ENCODE data around the gene SYNGAP1.
"Not testable (repeated sequence)": the region's sequence is repeated elsewhere in the genome, so short reads cannot be mapped to it uniquely, and the experiment has no call there.

SYNGAP1 gene

GRCh38 chr6:33419580-33420490, at the start of gene SYNGAP1:
TSS of gene SYNGAP1 (plus strand) at chr6:33420065. CDS start at chr6:33420265, 200 bp downstream.
- peak; percentile 11 for DNase-seq

- DNase-seq: not testable (repeated sequence)
Measured at GRCh38 chr6:33371901-33372300, 48.0 kb upstream of the SYNGAP1 start.

- no peak for DNase-seq
Measured at GRCh38 chr6:33372526-33373123, 47.2 kb upstream of the SYNGAP1 start.

- DNase-seq: no peak
Measured at GRCh38 chr6:33373960-33374910, 45.6 kb upstream of the SYNGAP1 start.

- no peak for DNase-seq
Measured at GRCh38 chr6:33375143-33375671, 44.7 kb upstream of the SYNGAP1 start.

- DNase-seq: no peak
Measured at GRCh38 chr6:33377171-33377570, 42.7 kb upstream of the SYNGAP1 start.

GRCh38 chr6:33379184-33379583, 40.7 kb upstream of the SYNGAP1 start:
- DNase-seq: not testable (repeated sequence)

- no peak for DNase-seq
Measured at GRCh38 chr6:33380272-33380981, 39.4 kb upstream of the SYNGAP1 start.

- DNase-seq: no peak
Measured at GRCh38 chr6:33383427-33384185, 36.3 kb upstream of the SYNGAP1 start.

GRCh38 chr6:33384581-33385020, 35.3 kb upstream of the SYNGAP1 start:
- DNase-seq: no peak

GRCh38 chr6:33390173-33390572, 29.7 kb upstream of the SYNGAP1 start:
- DNase-seq: no peak

- DNase-seq: no peak
Measured at GRCh38 chr6:33390767-33391277, 29.0 kb upstream of the SYNGAP1 start.

GRCh38 chr6:33391278-33391921, 28.5 kb upstream of the SYNGAP1 start, which contains the start of gene KIFC1:
TSS of gene KIFC1 (plus strand) at chr6:33391823. CDS start at chr6:33391986, 163 bp downstream.
- peak; percentile 100 for DNase-seq

GRCh38 chr6:33391922-33392594, 27.8 kb upstream of the SYNGAP1 start:
- DNase-seq: no peak

- DNase-seq: no peak
Measured at GRCh38 chr6:33392595-33392948, 27.3 kb upstream of the SYNGAP1 start.

GRCh38 chr6:33392979-33393378, 26.9 kb upstream of the SYNGAP1 start:
- DNase-seq: no peak

- no peak for DNase-seq
Measured at GRCh38 chr6:33397541-33397940, 22.3 kb upstream of the SYNGAP1 start.

- DNase-seq: not testable (repeated sequence)
Measured at GRCh38 chr6:33398601-33399000, 21.3 kb upstream of the SYNGAP1 start.

- not testable (repeated sequence) for DNase-seq
Measured at GRCh38 chr6:33399881-33400280, 20.0 kb upstream of the SYNGAP1 start.

GRCh38 chr6:33404884-33405283, 15.0 kb upstream of the SYNGAP1 start:
- no peak for DNase-seq

Data from stimulated activated naive CD4-positive, alpha-beta T cell treated with Interleukin-2 at 50 U/mL for 16 hours (primary cell).